Breast epithelium (tissue), 4 donors: ENCODE results near the gene RTN4R. TPM values are rescaled to one million over a fixed set of nuclear protein-coding genes. Genes with fewer than 3 reads are reported as not detected.
A peak's percentile ranks its signal among the peaks of the same experiment; 100 is the strongest.

Experiments used
- DNase-seq, 2 donors: peaks; one replicate each; pipeline ENCODE4 v3.0.0-alpha.2; 2019; ENCODE audit warnings: low spot score in 2 of 2
- H3K27ac ChIP-seq, 2 donors: fragments of 200-600 bp; sonication (generic) in 1 of 2; one replicate each; pipeline ENCODE4 v1.5.1; 2016 to 2019; ENCODE audit warnings: mild to moderate bottlenecking in 1 of 2
- H3K27me3 ChIP-seq, 2 donors: fragments of 200-600 bp; sonication (generic) in 1 of 2; one replicate each; pipeline versions ENCODE4 v1.5.1 to v1.6.0; 2017 to 2019; ENCODE audit warnings: control low read depth in 1 of 2, mild to moderate bottlenecking in 1 of 2
- H3K36me3 ChIP-seq: fragments of 200-600 bp; one replicate; pipeline ENCODE4 v1.5.1; 2019
- H3K4me1 ChIP-seq, 2 donors: fragments of 200-600 bp; sonication (generic); one replicate each; pipeline ENCODE4 v1.5.1; 2016 to 2019; ENCODE audit warnings: control low read depth in 1 of 2
- H3K4me3 ChIP-seq, 3 donors: fragments of 200-600 bp; sonication (generic); 1 replicate in 2 of 3; 2 replicates in 1 of 3; pipeline ENCODE4 v1.5.1; 2016 to 2019; ENCODE audit warnings: mild to moderate bottlenecking in 3 of 3, moderate library complexity in 2 of 3
- H3K9me3 ChIP-seq, 2 donors: fragments of 200-600 bp; sonication (generic) in 1 of 2; one replicate each; pipeline ENCODE4 v1.5.1; 2016 to 2019; ENCODE audit warnings: control low read depth in 1 of 2
- CTCF ChIP-seq, 3 donors: fragments of 450-650 bp; IDR thresholded peaks; one replicate each; pipeline ENCODE4 v1.5.1; 2016 to 2017; ENCODE audit warnings: antibody characterized with exemption in 3 of 3, mild to moderate bottlenecking in 3 of 3, moderate library complexity in 3 of 3
- POLR2A ChIP-seq: fragments of 450-650 bp; IDR thresholded peaks from one replicate; pipeline ENCODE4 v1.6.1; 2016; ENCODE audit warnings: antibody characterized with exemption, mild to moderate bottlenecking, moderate library complexity
- POLR2AphosphoS5 ChIP-seq, 3 donors: sonication (generic); formaldehyde crosslinking; IDR thresholded peaks; one replicate each; pipeline ENCODE4 v1.6.1; 2017; ENCODE audit warnings: antibody characterized with exemption in 3 of 3
- intact Hi-C: fragments of 100-400 bp; cut with DNase I; formaldehyde crosslinking; loops from one replicate; pipeline ENCODE4 v1.15.1; 2023; ENCODE audit warnings: low total_unique reads
- total RNA-seq, 3 donors: library from RNA; depleted of rRNA; stranded (reverse); fragments of >200 nt; gene quantifications; one replicate each; pipeline ENCODE4 v1.1.0, GENCODE V29; 2016

Gene RTN4R
- total RNA-seq, 3 donors from 2014 or later, result 0.48 to 2.0 (median 1.9) TPM

DNA sequence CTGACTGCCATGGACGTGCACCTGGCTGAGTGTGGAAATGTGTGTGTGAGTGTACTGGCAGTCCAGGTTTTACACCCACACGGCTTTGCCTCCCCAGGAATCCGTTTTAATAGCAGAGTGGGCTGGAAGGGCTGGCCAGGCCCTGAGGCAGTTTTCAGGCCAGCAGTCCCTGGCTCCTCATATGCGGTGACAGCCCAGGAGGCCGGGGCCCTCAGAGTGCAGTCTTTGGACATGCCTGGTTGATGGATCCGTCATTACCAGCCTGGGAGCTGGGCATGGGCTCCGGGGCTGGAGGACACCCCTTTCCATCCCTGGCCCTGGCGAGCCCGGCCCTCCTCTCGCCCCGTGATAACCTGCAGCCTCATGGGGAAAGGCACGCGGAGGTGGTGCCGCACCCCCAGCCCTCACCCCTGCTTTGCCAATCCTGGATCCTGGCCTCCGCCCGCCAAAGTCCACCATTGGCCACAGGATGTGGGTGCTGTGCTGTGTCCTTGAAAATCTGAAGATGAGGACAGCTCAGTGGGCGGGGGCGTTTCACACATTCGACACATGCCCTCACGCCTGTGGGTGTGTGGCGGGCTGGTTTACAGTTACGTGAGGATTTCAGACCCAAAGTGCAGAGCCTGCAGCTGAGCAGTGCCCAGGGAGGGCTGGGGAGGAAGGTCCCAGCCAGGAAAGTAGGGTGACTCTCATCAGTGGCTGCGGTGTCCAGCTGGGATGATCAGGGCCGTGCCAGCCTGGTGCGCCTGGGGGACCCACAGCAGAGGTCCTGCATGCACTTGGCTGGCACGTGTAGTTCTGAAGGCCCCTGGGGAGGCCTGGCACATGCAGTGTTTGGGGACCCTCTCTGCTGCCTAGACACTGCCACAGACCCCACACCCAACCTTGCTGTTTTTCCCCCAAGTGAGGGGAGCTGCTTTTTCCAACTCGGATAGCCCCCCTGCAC, 55.1 kb downstream of the RTN4R start:
- peaks cover 5 to 7% of the 10 kb centered on the region in 2 donors for H3K4me1 ChIP-seq
- H3K27ac ChIP-seq, result no peak overlapping the region
- H3K4me3 ChIP-seq, result no peak overlapping the region
- H3K27me3 ChIP-seq, result no peaks in the 10 kb centered on the region
- no peak for DNase-seq
- H3K36me3 ChIP-seq, result no peaks in the 10 kb centered on the region
- no peaks in the 10 kb centered on the region for H3K9me3 ChIP-seq
- no peak for TF ChIP-seq POLR2A
- TF ChIP-seq POLR2AphosphoS5 (IDR thresholded peaks at IDR 0.05), result no peak
- no peak for TF ChIP-seq CTCF (IDR thresholded peaks at IDR 0.05)
- intact Hi-C loops, result no loop called here

GRCh38 chr22:20211997-20212753, 55.9 kb downstream of the RTN4R start:
- H3K27ac ChIP-seq, result no peak overlapping the region
- no peaks in the 10 kb centered on the region for H3K9me3 ChIP-seq
- H3K4me3 ChIP-seq, result peak overlapping the region in 2 of 3 donors; percentile 9 to 41
- intact Hi-C loops, result no loop called here
- no peaks in the 10 kb centered on the region for H3K27me3 ChIP-seq
- peaks cover 7 to 9% of the 10 kb centered on the region in 2 donors for H3K4me1 ChIP-seq
- peak in 1 of 2 donors; percentile 21 for DNase-seq
- no peaks in the 10 kb centered on the region for H3K36me3 ChIP-seq
- TF ChIP-seq POLR2A (no peak), CTCF (IDR thresholded peaks at IDR 0.05) (no peak), POLR2AphosphoS5 (IDR thresholded peaks at IDR 0.05) (no peak)

GRCh38 chr22:20211409-20211996, 56.6 kb downstream of the RTN4R start:
- H3K27me3 ChIP-seq, result no peaks in the 10 kb centered on the region
- no peak overlapping the region for H3K27ac ChIP-seq
- intact Hi-C loops, result no loop called here
- peaks cover 7 to 11% of the 10 kb centered on the region in 2 donors for H3K4me1 ChIP-seq
- peak overlapping the region in 2 of 3 donors; percentile 9 to 41 for H3K4me3 ChIP-seq
- no peak for TF ChIP-seq CTCF (IDR thresholded peaks at IDR 0.05)
- no peak for TF ChIP-seq POLR2AphosphoS5 (IDR thresholded peaks at IDR 0.05)
- TF ChIP-seq POLR2A, result no peak
- H3K9me3 ChIP-seq, result no peaks in the 10 kb centered on the region
- DNase-seq, result no peak
- H3K36me3 ChIP-seq, result no peaks in the 10 kb centered on the region

DNA sequence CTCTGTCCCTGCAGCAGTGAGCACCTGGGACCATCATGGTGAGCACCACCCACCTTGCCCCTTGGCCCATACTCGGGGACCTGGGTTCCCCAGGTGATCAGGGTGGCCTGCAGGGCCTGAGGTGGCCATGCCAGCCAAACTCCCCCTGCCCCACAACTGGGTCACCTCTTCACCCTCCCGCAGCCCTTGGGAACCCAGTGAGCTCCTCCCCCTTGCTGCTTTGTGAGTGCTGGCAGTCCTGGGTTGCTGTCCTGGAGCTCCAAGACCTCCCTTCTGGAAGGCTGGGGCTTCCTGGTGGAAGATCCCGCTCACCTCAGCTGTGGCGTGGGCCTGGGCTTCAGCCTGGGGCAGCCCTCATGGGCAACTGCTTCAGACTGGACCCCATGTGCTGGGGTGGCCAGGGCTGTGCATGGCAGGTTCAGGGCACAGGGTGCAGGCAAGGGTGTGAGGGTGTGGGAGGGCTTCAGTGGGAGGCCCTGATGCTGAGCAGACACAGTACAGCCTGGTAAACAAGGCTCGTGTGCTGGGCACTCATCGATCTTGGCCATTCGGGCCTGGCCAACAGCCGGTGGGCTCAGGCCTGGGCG, 57.6 kb downstream of the RTN4R start:
- DNase-seq, result no peak
- Histone ChIP-seq H3K27me3 (no peaks in the 10 kb centered on the region), H3K27ac (no peak overlapping the region), H3K4me3 (no peak overlapping the region), H3K4me1 (peaks cover 7 to 11% of the 10 kb centered on the region in 2 donors), H3K9me3 (no peaks in the 10 kb centered on the region), H3K36me3 (no peaks in the 10 kb centered on the region)
- intact Hi-C loops, result no loop called here
- TF ChIP-seq POLR2A (no peak), CTCF (IDR thresholded peaks at IDR 0.05) (no peak), POLR2AphosphoS5 (IDR thresholded peaks at IDR 0.05) (no peak)
